A549 (cell line): Measurements from ENCODE around the gene MEOX1. TPM values are rescaled to one million over a fixed set of nuclear protein-coding genes. Genes with fewer than 3 reads are reported as not detected.

ENCODE experiments used
- ATAC-seq, 2 experiments: fragments of 200-7000 bp in 1 of 2; fragments of >200 bp in 1 of 2; cut with Nextera tagmentation in 1 of 2; cut with Tn5 transposase in 1 of 2; 3 replicates each; pipeline versions ENCODE4 v1.8.0 to v1.9.1; 2018 to 2020; ENCODE audit warnings: mild to moderate bottlenecking in 1 of 2, moderate library complexity in 1 of 2
- CTCF ChIA-PET: fragments of 300-600 bp; sonication (Branson Sonifier 250); formaldehyde crosslinking; extraction: SDS; loops from one replicate; lab custom pipeline; 2021; ENCODE audit warnings: antibody characterized with exemption, inconsistent platforms; lab: Yijun Ruan, JAX
- POLR2A ChIA-PET: fragments of 350-600 bp; formaldehyde crosslinking; extraction: SDS; loops from one replicate; lab custom pipeline; 2021; ENCODE audit warnings: antibody characterized with exemption, inconsistent platforms; lab: Yijun Ruan, JAX
- DNase-seq, 2 experiments: peaks; one replicate each; pipeline versions ENCODE4 v3.0.0 to v3.0.0-alpha.2; 2011 to 2016; ENCODE audit warnings: low read depth in 1 of 2, low spot score in 1 of 2
- FAIRE-seq: peaks from 2 replicates; lab custom pipeline; 2011; peaks lifted over from hg19 to GRCh38; lab: Jason Lieb, UNC
- H3K27ac ChIP-seq, 2 experiments: fragments of >200 bp; sonication (Bioruptor Twin); formaldehyde crosslinking; 3 replicates each; pipeline ENCODE4 v1.5.1; 2016 to 2017
- H3K4me1 ChIP-seq: fragments of >200 bp; sonication (Bioruptor Twin); formaldehyde crosslinking; 3 replicates; pipeline ENCODE4 v1.6.1; 2016
- H3K4me2 ChIP-seq: fragments of >200 bp; sonication (Bioruptor Twin); formaldehyde crosslinking; 3 replicates; pipeline ENCODE4 v1.6.1; 2016
- H3K4me3 ChIP-seq: fragments of >200 bp; sonication (Bioruptor Twin); formaldehyde crosslinking; 3 replicates; pipeline ENCODE4 v1.5.1; 2016
- H3K9me3 ChIP-seq: fragments of >200 bp; sonication (Bioruptor Twin); formaldehyde crosslinking; 3 replicates; pipeline ENCODE4 v1.6.1; 2016
- ATOH8 ChIP-seq: fragments of 250-450 bp; sonication (Bioruptor Pico); IDR thresholded peaks from 2 replicates; pipeline ENCODE4 v1.5.0; 2020; ENCODE audit warnings: low read depth, mild to moderate bottlenecking, moderate library complexity
- CBX8 ChIP-seq: fragments of 200-600 bp; sonication (generic); IDR thresholded peaks from 2 replicates; pipeline ENCODE4 v1.6.1; 2016
- CEBPB ChIP-seq, 2 experiments: fragments of >200 bp in 1 of 2; sonication (Bioruptor Twin) in 1 of 2; formaldehyde crosslinking in 1 of 2; IDR thresholded peaks; 2 replicates each; pipeline ENCODE4 v1.6.1; 2012 to 2016
- CHD2 ChIP-seq: fragments of 150-350 bp; IDR thresholded peaks from 2 replicates; pipeline ENCODE4 v1.6.1; 2014; ENCODE audit warnings: low read length; ENCODE audit not compliant: partially characterized antibody
- CHD4 ChIP-seq: fragments of 200-600 bp; sonication (generic); IDR thresholded peaks from 2 replicates; pipeline ENCODE4 v1.6.1; 2016; ENCODE audit warnings: antibody characterized with exemption, mild to moderate bottlenecking, borderline replicate concordance
- EHMT2 ChIP-seq: fragments of 200-600 bp; sonication (generic); IDR thresholded peaks from 2 replicates; pipeline ENCODE4 v1.6.1; 2016; ENCODE audit warnings: antibody characterized with exemption, low read depth, mild to moderate bottlenecking, moderate library complexity
- EP300 ChIP-seq, 2 experiments: fragments of >200 bp; sonication (Bioruptor Twin); formaldehyde crosslinking; IDR thresholded peaks; 2 replicates in 1 of 2; 3 replicates in 1 of 2; pipeline ENCODE4 v1.6.1; 2016 to 2017
- JUNB ChIP-seq: fragments of >200 bp; sonication (Bioruptor Twin); formaldehyde crosslinking; IDR thresholded peaks from 2 replicates; pipeline ENCODE4 v1.6.1; 2016
- MYC ChIP-seq: IDR thresholded peaks from 2 replicates; pipeline ENCODE4 v1.6.1; 2012; ENCODE audit warnings: mild to moderate bottlenecking, inconsistent platforms, low read length, improper control_type of control experiment, borderline replicate concordance
- NR3C1 ChIP-seq: fragments of >200 bp; sonication (Bioruptor Twin); formaldehyde crosslinking; IDR thresholded peaks from 3 replicates; pipeline ENCODE4 v1.6.1; 2017
- SMC3 ChIP-seq: fragments of >200 bp; sonication (Bioruptor Twin); formaldehyde crosslinking; IDR thresholded peaks from 3 replicates; pipeline ENCODE4 v1.6.1; 2018; ENCODE audit warnings: inconsistent platforms
- USF2 ChIP-seq: fragments of 450-650 bp; IDR thresholded peaks from 2 replicates; pipeline ENCODE4 v1.6.1; 2014; ENCODE audit warnings: antibody characterized with exemption
- ZC3H11A ChIP-seq: fragments of 450-650 bp; IDR thresholded peaks from 2 replicates; pipeline ENCODE4 v1.6.1; 2014; ENCODE audit warnings: antibody characterized with exemption, mild to moderate bottlenecking
- ZFP36 ChIP-seq: fragments of 450-650 bp; IDR thresholded peaks from 2 replicates; pipeline ENCODE4 v1.6.1; 2014; ENCODE audit warnings: borderline replicate concordance; ENCODE audit not compliant: partially characterized antibody
- ZSCAN20 ChIP-seq: fragments of 250-450 bp; sonication (Bioruptor Pico); IDR thresholded peaks from 2 replicates; pipeline ENCODE4 v1.8.0; 2022; ENCODE audit warnings: mild to moderate bottlenecking, moderate library complexity
- WGBS: methylation state at CpG from one replicate; pipeline ENCODE4 v1.1.6; 2017; ENCODE audit errors: missing lambda C conversion rate; 5-methylcytosine and 5-hydroxymethylcytosine counted together
- polyA plus RNA-seq, 4 experiments: library from polyadenylated mRNA; depleted of rRNA in 3 of 4; stranded (reverse); fragments of >200 nt; fragmentation: RNase III in 1 of 4; extraction: RNeasy Plus Mini Kit Qiagen cat#74134 plus additional on column Dnase treatment in 1 of 4; gene quantifications; 2 replicates in 3 of 4; 3 replicates in 1 of 4; pipeline ENCODE4 v1.2.3, GENCODE V29; 2011 to 2017
- TF ChIP-seq, protein P1 (sequence below): fragments of 250-450 bp; sonication (Bioruptor Pico); IDR thresholded peaks from 2 replicates; pipeline ENCODE4 v1.5.0; 2021; ENCODE audit warnings: mild to moderate bottlenecking, moderate library complexity, borderline replicate concordance
- TF ChIP-seq, protein P2 (sequence below): fragments of 200-600 bp; sonication (generic); IDR thresholded peaks from 2 replicates; pipeline ENCODE4 v1.6.1; 2016; ENCODE audit warnings: antibody characterized with exemption, mild to moderate bottlenecking, moderate library complexity

MEOX1 gene
- polyA plus RNA-seq, 2 of the 4 experiments (the other 2 are of a cell fraction) = not detected

- ChIA-PET CTCF (interaction anchor here (1.1 to 1.4 kb wide), 2 partner anchors 10 to 52 kb away, joined by 4 to 6 read pairs; no protein-coding TSS in a partner anchor), POLR2A (no interaction called here)
- TF ChIP-seq JUNB (no peak), MYC (no peak), CBX8 (no peak), ZC3H11A (no peak)
- TF ChIP-seq, protein P1, sequence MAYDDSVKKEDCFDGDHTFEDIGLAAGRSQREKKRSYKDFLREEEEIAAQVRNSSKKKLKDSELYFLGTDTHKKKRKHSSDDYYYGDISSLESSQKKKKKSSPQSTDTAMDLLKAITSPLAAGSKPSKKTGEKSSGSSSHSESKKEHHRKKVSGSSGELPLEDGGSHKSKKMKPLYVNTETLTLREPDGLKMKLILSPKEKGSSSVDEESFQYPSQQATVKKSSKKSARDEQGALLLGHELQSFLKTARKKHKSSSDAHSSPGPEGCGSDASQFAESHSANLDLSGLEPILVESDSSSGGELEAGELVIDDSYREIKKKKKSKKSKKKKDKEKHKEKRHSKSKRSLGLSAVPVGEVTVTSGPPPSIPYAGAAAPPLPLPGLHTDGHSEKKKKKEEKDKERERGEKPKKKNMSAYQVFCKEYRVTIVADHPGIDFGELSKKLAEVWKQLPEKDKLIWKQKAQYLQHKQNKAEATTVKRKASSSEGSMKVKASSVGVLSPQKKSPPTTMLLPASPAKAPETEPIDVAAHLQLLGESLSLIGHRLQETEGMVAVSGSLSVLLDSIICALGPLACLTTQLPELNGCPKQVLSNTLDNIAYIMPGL (CRISPR knock-in tag) = no peak
- TF ChIP-seq, protein P2, sequence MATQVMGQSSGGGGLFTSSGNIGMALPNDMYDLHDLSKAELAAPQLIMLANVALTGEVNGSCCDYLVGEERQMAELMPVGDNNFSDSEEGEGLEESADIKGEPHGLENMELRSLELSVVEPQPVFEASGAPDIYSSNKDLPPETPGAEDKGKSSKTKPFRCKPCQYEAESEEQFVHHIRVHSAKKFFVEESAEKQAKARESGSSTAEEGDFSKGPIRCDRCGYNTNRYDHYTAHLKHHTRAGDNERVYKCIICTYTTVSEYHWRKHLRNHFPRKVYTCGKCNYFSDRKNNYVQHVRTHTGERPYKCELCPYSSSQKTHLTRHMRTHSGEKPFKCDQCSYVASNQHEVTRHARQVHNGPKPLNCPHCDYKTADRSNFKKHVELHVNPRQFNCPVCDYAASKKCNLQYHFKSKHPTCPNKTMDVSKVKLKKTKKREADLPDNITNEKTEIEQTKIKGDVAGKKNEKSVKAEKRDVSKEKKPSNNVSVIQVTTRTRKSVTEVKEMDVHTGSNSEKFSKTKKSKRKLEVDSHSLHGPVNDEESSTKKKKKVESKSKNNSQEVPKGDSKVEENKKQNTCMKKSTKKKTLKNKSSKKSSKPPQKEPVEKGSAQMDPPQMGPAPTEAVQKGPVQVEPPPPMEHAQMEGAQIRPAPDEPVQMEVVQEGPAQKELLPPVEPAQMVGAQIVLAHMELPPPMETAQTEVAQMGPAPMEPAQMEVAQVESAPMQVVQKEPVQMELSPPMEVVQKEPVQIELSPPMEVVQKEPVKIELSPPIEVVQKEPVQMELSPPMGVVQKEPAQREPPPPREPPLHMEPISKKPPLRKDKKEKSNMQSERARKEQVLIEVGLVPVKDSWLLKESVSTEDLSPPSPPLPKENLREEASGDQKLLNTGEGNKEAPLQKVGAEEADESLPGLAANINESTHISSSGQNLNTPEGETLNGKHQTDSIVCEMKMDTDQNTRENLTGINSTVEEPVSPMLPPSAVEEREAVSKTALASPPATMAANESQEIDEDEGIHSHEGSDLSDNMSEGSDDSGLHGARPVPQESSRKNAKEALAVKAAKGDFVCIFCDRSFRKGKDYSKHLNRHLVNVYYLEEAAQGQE = no peak
- FAIRE-seq (no peak), DNase-seq (no peak), ATAC-seq (no peak)
- 26% methylated on average over 4 of the region's 4 CpGs for WGBS
- Histone ChIP-seq H3K4me3 (no peak overlapping the region), H3K9me3 (no peaks in the 10 kb centered on the region), H3K4me1 (peaks cover 12% of the 10 kb centered on the region; the same call in 2 of the 3 replicates), H3K4me2 (no peak overlapping the region), H3K27ac (no peak overlapping the region)
Measured at GRCh38 chr17:43679401-43679800, 17.7 kb upstream of the MEOX1 start.

DNA sequence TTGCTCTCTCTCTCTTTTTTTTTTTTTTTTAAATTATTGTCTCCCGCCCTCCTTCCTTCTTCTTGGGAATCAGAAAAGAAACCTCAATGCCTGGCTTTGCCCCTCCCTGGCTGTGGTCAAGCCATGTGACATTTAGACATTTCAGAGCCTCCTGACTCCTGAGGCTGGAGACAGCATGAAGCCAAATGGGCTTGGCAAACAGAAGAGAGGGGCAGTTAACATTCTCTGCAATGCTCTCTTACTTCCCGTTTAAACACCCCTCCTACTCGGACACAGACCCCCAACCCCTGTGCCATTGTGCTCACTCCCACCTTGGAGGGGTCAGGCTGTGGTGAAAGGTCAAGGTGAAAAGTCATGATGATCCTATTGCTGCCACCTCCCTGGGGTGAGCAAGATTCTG, 14.7 kb upstream of the MEOX1 start:
- Histone ChIP-seq H3K27ac (no peak overlapping the region), H3K4me2 (no peak overlapping the region), H3K4me1 (peaks cover 12% of the 10 kb centered on the region; the same call in 2 of the 3 replicates), H3K4me3 (no peak overlapping the region), H3K9me3 (no peaks in the 10 kb centered on the region)
- CTCF ChIA-PET = interaction anchor here (0.5 to 5.3 kb wide), 7 partner anchors 13 to 596 kb away, joined by 3 to 27 read pairs (median 4); no protein-coding TSS in a partner anchor
- DNase-seq = no peak
- TF ChIP-seq ZFP36 (no peak), USF2 (no peak), SMC3 (no peak), NR3C1 (no peak), ZSCAN20 (no peak), CHD2 (no peak), ATOH8 (CRISPR knock-in tag) (no peak), CEBPB (IDR thresholded peaks at IDR 0.05) (no peak), EHMT2 (no peak), CHD4 (no peak), EP300 (IDR thresholded peaks at IDR 0.05) (no peak)
- TF ChIP-seq, protein P1 (CRISPR knock-in tag) = no peak
- WGBS = 58% methylated on average over 3 of the region's 3 CpGs
- ATAC-seq = no peak
- POLR2A ChIA-PET = interaction anchor here (0.7 kb wide), 1 partner anchor 9 kb away, joined by 3 read pairs; no protein-coding TSS in a partner anchor
- FAIRE-seq = no peak
